ENCODE measurements around the gene ERC2. TPM values are rescaled to one million over a fixed set of nuclear protein-coding genes. Genes with fewer than 3 reads are reported as not detected.

ERC2 gene
- total RNA-seq, 2 donors from 2014 or later = 1.2 TPM; not detected in 1

DNA sequence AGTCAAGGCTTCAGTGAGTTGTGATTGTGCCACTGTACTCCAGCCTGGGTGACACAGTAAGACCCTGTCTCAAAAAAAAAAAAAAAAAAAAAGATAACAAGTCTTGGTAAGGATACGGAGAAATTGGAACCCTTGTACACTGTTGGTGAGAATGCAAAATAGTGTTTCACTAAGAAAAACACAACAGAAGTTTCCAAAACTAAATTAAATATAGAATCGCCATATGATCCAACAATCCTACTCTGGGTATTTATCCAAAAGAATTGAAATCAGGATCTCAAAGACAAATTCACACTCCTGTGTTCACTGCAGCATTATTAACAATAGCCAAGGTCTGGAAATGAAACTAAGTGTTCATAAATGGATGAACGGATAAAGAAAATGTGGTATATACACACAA, 149.4 kb downstream of the ERC2 start:
- Histone ChIP-seq H3K9me3 (no peaks in the 10 kb centered on the region), H3K4me3 (no peak overlapping the region), H3K4me1 (ENCODE audit: control insufficient read depth in 1 of 2, low read depth in 2 of 2) (no peaks in the 10 kb centered on the region), H3K27me3 (replicated peaks; ENCODE audit: insufficient read depth) (no peaks in the 10 kb centered on the region), H3K36me3 (no peaks in the 10 kb centered on the region), H3K27ac (no peak overlapping the region)
- ATAC-seq (ENCODE audit: insufficient number of reproducible peaks, low FRiP score, low read depth) (no peak), DNase-seq (ENCODE audit: low spot score) (no peak)
- TF ChIP-seq, protein P1, sequence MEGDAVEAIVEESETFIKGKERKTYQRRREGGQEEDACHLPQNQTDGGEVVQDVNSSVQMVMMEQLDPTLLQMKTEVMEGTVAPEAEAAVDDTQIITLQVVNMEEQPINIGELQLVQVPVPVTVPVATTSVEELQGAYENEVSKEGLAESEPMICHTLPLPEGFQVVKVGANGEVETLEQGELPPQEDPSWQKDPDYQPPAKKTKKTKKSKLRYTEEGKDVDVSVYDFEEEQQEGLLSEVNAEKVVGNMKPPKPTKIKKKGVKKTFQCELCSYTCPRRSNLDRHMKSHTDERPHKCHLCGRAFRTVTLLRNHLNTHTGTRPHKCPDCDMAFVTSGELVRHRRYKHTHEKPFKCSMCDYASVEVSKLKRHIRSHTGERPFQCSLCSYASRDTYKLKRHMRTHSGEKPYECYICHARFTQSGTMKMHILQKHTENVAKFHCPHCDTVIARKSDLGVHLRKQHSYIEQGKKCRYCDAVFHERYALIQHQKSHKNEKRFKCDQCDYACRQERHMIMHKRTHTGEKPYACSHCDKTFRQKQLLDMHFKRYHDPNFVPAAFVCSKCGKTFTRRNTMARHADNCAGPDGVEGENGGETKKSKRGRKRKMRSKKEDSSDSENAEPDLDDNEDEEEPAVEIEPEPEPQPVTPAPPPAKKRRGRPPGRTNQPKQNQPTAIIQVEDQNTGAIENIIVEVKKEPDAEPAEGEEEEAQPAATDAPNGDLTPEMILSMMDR (IDR thresholded peaks at IDR 0.05) = no peak

DNA sequence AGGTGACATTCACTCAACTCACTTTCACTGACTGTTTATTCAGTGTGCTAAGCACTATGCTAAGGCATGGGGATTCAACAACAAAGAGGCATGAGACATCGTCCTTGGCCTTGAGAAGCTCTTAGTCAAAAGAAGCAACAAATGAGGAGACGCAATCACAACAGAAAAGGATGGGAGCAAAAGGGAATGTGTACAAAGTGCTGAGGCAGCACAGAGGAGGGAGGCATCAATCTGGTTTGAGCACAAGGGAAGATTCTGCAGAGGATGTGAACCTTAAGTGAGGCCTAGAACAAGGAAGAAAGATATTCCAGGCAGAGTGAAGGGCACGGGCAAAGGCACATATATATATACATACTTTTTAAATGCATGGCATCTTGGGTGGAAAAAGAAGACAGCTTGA, 151.3 kb downstream of the ERC2 start:
- no peaks in the 10 kb centered on the region for H3K4me1 ChIP-seq (ENCODE audit: control insufficient read depth in 1 of 2, low read depth in 2 of 2)
- no peak overlapping the region for H3K4me3 ChIP-seq
- no peak overlapping the region for H3K27ac ChIP-seq
- no peaks in the 10 kb centered on the region for H3K9me3 ChIP-seq
- H3K27me3 ChIP-seq (replicated peaks; ENCODE audit: insufficient read depth) = no peaks in the 10 kb centered on the region
- no peaks in the 10 kb centered on the region for H3K36me3 ChIP-seq
- TF ChIP-seq, protein P1 (IDR thresholded peaks at IDR 0.05) = no peak
- no peak for ATAC-seq (ENCODE audit: insufficient number of reproducible peaks, low FRiP score, low read depth)
- DNase-seq (ENCODE audit: low spot score) = no peak

DNA sequence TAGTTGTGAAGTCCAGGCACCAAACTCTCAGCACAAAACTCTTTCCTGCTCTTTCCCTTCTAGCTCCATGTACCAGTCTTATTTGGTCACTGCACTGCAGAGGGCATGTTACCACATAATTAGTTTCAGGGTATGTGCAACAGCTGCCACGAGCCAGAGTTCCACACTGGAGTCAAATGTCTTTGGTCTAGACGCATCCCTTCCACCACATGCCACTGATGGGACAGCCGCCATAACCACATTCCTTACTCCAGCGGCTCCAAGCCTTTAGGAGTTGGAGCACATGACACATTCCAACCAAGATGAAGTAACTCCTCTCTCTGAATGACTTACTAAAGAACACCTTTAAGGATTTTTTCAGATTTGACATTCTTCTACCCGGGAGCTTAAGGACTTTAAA, 153.4 kb downstream of the ERC2 start:
- no peak overlapping the region for H3K4me3 ChIP-seq
- H3K9me3 ChIP-seq = no peaks in the 10 kb centered on the region
- DNase-seq (ENCODE audit: low spot score) (no peak), ATAC-seq (ENCODE audit: insufficient number of reproducible peaks, low FRiP score, low read depth) (no peak)
- no peak overlapping the region for H3K27ac ChIP-seq
- TF ChIP-seq, protein P1 (IDR thresholded peaks at IDR 0.05) = no peak
- no peaks in the 10 kb centered on the region for H3K36me3 ChIP-seq
- no peaks in the 10 kb centered on the region for H3K27me3 ChIP-seq (replicated peaks; ENCODE audit: insufficient read depth)
- H3K4me1 ChIP-seq (ENCODE audit: control insufficient read depth in 1 of 2, low read depth in 2 of 2) = no peaks in the 10 kb centered on the region

DNA sequence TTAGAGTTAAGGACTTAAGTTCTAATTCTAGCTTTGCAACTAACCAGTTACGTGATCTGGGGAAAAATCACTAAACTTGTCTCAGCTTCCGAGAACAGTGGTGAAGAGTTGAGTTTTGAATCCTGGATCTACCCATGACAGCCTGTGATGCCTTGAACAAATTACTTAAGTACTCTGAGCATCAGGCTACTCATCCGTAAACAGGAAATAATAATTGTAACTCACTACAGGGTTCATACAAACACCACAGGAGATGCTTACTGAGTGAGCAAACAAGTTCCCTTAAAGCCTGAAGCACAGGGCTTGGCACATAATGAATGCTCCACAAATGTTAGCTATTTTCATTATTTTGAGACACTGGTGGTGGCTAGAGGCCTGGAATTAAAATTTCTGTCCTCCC, 158.8 kb downstream of the ERC2 start:
- H3K9me3 ChIP-seq = no peaks in the 10 kb centered on the region
- no peak overlapping the region for H3K27ac ChIP-seq
- H3K36me3 ChIP-seq = no peaks in the 10 kb centered on the region
- DNase-seq (ENCODE audit: low spot score) = no peak
- TF ChIP-seq, protein P1 (IDR thresholded peaks at IDR 0.05) = no peak
- no peaks in the 10 kb centered on the region for H3K4me1 ChIP-seq (ENCODE audit: control insufficient read depth in 1 of 2, low read depth in 2 of 2)
- H3K27me3 ChIP-seq (replicated peaks; ENCODE audit: insufficient read depth) = no peaks in the 10 kb centered on the region
- H3K4me3 ChIP-seq = no peak overlapping the region
- no peak for ATAC-seq (ENCODE audit: insufficient number of reproducible peaks, low FRiP score, low read depth)

DNA sequence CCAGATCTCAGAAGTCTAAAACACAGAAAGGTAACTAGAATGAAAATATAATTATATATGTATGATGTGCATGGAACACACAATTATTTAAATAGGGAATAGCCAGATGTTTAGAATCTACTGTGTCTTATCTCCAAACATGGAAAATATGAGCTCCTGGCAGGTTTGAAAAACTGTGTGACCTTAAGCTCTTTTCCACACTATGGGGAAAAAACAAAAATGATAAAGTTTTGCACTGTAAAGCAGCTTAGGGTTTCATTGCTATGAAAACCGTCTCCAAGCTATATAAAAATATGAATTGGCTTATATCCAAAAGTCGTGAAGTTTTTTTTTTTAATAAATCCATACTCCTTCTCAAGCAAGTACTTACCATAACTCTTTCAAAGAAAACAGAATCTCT, 159.8 kb downstream of the ERC2 start:
- no peak overlapping the region for H3K27ac ChIP-seq
- TF ChIP-seq, protein P1 (IDR thresholded peaks at IDR 0.05) = no peak
- H3K36me3 ChIP-seq = no peaks in the 10 kb centered on the region
- ATAC-seq (ENCODE audit: insufficient number of reproducible peaks, low FRiP score, low read depth) (no peak), DNase-seq (ENCODE audit: low spot score) (no peak)
- H3K4me1 ChIP-seq (ENCODE audit: control insufficient read depth in 1 of 2, low read depth in 2 of 2) = no peaks in the 10 kb centered on the region
- H3K4me3 ChIP-seq = no peak overlapping the region
- no peaks in the 10 kb centered on the region for H3K9me3 ChIP-seq
- no peaks in the 10 kb centered on the region for H3K27me3 ChIP-seq (replicated peaks; ENCODE audit: insufficient read depth)
